Muscle layer of duodenum (tissue), 2 donors: Measurements from ENCODE around the gene FERMT1.

ENCODE experiments used
- H3K27ac ChIP-seq: one replicate; pipeline ENCODE4 v1.7.0; 2013; ENCODE audit warnings: mild to moderate bottlenecking, low read length
- H3K27me3 ChIP-seq: one replicate; pipeline ENCODE4 v1.7.0; 2013; ENCODE audit warnings: low read depth, mild to moderate bottlenecking, control low read depth, low read length
- H3K36me3 ChIP-seq, 2 donors: one replicate each; pipeline ENCODE4 v1.7.0; 2013; ENCODE audit warnings: low read length in 2 of 2, control low read depth in 1 of 2, mild to moderate bottlenecking in 1 of 2; ENCODE audit not compliant: insufficient read depth in 2 of 2, control insufficient read depth in 1 of 2
- H3K4me1 ChIP-seq, 2 donors: one replicate each; pipeline ENCODE4 v1.7.0; 2013; ENCODE audit warnings: low read length in 2 of 2, mild to moderate bottlenecking in 2 of 2, control low read depth in 1 of 2, moderate library complexity in 1 of 2; ENCODE audit not compliant: insufficient read depth in 2 of 2, control insufficient read depth in 1 of 2
- H3K4me3 ChIP-seq, 2 donors: one replicate each; pipeline ENCODE4 v1.7.0; 2013; ENCODE audit warnings: low read length in 2 of 2, low read depth in 1 of 2, mild to moderate bottlenecking in 1 of 2
- H3K9me3 ChIP-seq, 2 donors: one replicate each; pipeline ENCODE4 v1.7.0; 2013; ENCODE audit warnings: low read length in 2 of 2, control low read depth in 1 of 2, mild to moderate bottlenecking in 1 of 2; ENCODE audit not compliant: control insufficient read depth in 1 of 2
- donor health status: healthy.

The FERMT1 gene

GRCh38 chr20:6053064-6053775 is 69.6 kb downstream of the FERMT1 start:
- Histone ChIP-seq H3K4me1 (peaks cover 3 to 13% of the 10 kb centered on the region in 2 donors), H3K4me3 (no peak overlapping the region), H3K27ac (no peak overlapping the region), H3K9me3 (no peaks in the 10 kb centered on the region), H3K36me3 (no peaks in the 10 kb centered on the region), H3K27me3 (peaks cover 16% of the 10 kb centered on the region)

GRCh38 chr20:6051505-6051904 is 71.3 kb downstream of the FERMT1 start:
- peak overlapping the region in 1 of 2 donors; percentile 61 for H3K4me3 ChIP-seq
- no peaks in the 10 kb centered on the region for H3K9me3 ChIP-seq
- no peaks in the 10 kb centered on the region for H3K36me3 ChIP-seq
- peaks cover 16% of the 10 kb centered on the region for H3K27me3 ChIP-seq
- H3K27ac ChIP-seq = no peak overlapping the region
- peaks cover 0 to 13% of the 10 kb centered on the region in 2 donors for H3K4me1 ChIP-seq

- H3K9me3 ChIP-seq = no peaks in the 10 kb centered on the region
- H3K4me3 ChIP-seq = no peak overlapping the region
- H3K27me3 ChIP-seq = peaks cover 16% of the 10 kb centered on the region
- H3K27ac ChIP-seq = no peak overlapping the region
- no peaks in the 10 kb centered on the region for H3K36me3 ChIP-seq
- H3K4me1 ChIP-seq = peaks cover 0 to 13% of the 10 kb centered on the region in 2 donors
Measured at GRCh38 chr20:6048391-6048790, 74.4 kb downstream of the FERMT1 start.

DNA sequence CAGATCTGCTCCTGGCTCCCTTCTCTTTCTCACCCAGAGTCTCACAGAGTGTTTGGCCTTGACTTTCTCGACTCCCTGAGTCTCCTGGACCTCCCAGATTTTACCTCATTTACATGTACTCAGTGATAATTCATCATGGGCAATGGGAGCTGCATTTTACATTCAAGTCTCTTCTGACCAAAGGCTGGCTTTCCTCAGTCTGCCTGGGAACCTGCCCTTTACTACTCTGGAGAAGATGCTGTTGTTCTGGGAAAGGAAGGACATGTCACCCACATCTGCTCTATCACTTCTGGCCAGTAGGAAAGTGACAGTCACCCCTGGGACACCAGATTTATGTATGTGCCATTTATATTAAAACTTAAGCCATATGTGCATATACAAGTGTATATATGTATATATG is 76.4 kb downstream of the FERMT1 start:
- peaks cover 1% of the 10 kb centered on the region for H3K27me3 ChIP-seq
- H3K4me3 ChIP-seq = no peak overlapping the region
- no peaks in the 10 kb centered on the region for H3K9me3 ChIP-seq
- peaks cover 4 to 6% of the 10 kb centered on the region in 2 donors for H3K36me3 ChIP-seq
- peaks cover 0 to under 1% of the 10 kb centered on the region in 2 donors for H3K4me1 ChIP-seq
- H3K27ac ChIP-seq = no peak overlapping the region

DNA sequence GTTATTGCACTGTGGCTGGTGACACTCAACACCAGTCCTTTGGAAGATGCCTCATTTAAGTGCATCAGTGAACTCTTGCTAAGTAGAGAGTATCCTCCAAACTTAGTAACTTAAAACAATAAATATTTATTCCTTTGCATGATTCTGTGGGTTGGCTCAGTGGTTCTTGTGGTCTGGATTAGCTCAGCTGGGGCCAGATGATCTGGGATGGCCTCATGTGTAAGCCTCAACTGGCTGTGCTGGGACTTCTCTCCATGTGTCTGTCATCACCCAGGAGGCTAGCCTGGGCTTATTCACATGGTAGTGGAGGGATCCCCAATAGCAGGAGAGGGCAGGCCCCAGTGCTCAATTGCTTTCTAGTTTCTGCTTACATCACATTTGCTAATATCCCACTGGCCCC is 77.3 kb downstream of the FERMT1 start:
- H3K27ac ChIP-seq = no peak overlapping the region
- H3K9me3 ChIP-seq = no peaks in the 10 kb centered on the region
- no peaks in the 10 kb centered on the region for H3K4me1 ChIP-seq
- no peaks in the 10 kb centered on the region for H3K27me3 ChIP-seq
- no peak overlapping the region for H3K4me3 ChIP-seq
- H3K36me3 ChIP-seq = peaks cover 7 to 15% of the 10 kb centered on the region in 2 donors

DNA sequence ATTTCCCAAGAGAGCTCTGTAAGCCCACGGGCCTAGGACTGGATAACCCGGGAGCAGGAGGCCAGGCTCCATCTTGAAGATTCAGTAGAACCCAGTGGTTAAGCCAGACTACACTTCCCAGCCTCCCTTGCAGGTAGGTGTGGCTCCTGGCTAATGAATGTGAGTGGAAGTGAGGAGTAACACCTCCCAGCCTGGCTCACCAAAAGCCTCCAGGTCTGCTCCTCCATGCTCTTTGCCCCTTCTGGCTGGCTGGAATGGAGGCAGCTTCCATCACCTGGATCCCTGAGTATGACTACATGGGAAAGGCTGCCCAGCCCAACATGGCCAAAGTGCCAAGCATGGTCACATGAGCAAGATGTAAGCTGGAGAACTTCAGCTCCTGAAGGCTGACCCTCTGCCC is 78.7 kb downstream of the FERMT1 start:
- Histone ChIP-seq H3K4me1 (no peaks in the 10 kb centered on the region), H3K27ac (no peak overlapping the region), H3K4me3 (no peak overlapping the region), H3K27me3 (no peaks in the 10 kb centered on the region), H3K36me3 (peaks cover 11 to 24% of the 10 kb centered on the region in 2 donors), H3K9me3 (no peaks in the 10 kb centered on the region)

GRCh38 chr20:6041808-6042265 is 81.0 kb downstream of the FERMT1 start:
- H3K27me3 ChIP-seq = no peaks in the 10 kb centered on the region
- no peaks in the 10 kb centered on the region for H3K9me3 ChIP-seq
- H3K4me3 ChIP-seq = no peak overlapping the region
- H3K4me1 ChIP-seq = no peaks in the 10 kb centered on the region
- peaks cover 22 to 27% of the 10 kb centered on the region in 2 donors for H3K36me3 ChIP-seq
- no peak overlapping the region for H3K27ac ChIP-seq

DNA sequence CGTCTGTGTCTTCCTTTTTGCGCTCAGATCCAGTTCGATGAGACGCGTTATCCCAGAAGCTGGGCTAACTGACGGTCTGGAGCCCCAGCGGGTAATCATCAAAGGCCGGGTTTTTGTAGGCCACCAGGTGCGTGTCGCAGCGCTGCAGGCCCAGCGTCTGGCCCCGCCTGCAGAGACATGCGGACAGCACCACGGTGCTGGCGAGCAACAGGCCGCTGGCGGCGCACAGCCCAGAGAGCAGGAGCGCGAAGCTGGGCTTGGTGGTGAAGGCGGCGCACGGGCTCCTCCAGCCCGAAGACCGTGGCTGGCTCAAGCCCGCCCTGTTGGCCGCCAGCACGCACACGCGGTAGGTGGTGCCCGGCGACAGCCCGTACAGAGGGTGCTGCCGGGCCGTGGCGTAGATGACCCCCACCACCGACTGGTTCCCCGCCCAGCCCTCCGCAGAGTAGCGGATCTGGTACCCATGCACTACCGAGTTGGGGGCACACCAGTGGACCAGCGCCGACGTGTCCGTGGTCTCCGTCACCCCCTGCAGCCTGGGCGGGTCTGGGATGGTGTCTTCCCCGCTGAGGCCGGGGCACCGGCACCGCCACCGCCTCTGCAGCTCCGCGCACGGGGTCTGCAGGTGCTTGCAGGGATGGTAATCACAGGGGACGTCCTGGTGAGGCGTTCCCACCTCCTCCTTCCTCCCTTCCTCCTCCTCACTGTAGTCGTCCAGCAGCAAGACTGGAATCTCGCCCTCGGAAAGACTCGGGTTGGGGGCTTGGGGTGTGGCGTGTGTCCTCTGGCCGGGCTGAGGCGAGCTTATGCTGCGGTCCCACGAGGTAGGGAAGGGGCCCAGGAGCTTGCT is 81.6 kb downstream of the FERMT1 start:
- Histone ChIP-seq H3K27me3 (no peaks in the 10 kb centered on the region), H3K36me3 (peaks cover 26 to 32% of the 10 kb centered on the region in 2 donors)

DNA sequence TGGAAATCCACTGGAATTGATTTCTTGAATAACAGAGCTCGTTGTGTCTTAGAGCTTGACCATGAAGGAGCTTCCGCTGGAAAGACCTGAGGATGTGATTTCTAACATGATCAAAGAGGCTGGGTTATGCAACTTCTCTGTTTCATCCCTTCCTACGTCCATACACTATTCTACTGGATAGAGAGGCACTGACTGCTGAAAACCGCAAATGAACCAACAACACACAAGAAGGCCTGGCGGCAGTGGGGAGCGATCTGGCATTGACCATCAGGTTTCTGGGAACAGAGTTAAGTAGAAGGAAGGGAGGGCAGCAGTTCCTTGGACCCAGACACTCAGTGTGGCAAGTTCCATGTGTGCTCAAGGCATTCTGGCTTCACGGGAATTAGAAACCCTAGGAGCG is 82.3 kb downstream of the FERMT1 start:
- Histone ChIP-seq H3K36me3 (peaks cover 28 to 36% of the 10 kb centered on the region in 2 donors), H3K4me1 (no peaks in the 10 kb centered on the region), H3K9me3 (no peaks in the 10 kb centered on the region), H3K27me3 (no peaks in the 10 kb centered on the region), H3K4me3 (no peak overlapping the region), H3K27ac (no peak overlapping the region)

More for the DNA sequence above, 81.6 kb downstream of the FERMT1 start:
- Histone ChIP-seq H3K27ac (no peak overlapping the region), H3K4me1 (no peaks in the 10 kb centered on the region), H3K4me3 (no peak overlapping the region), H3K9me3 (no peaks in the 10 kb centered on the region)

DNA sequence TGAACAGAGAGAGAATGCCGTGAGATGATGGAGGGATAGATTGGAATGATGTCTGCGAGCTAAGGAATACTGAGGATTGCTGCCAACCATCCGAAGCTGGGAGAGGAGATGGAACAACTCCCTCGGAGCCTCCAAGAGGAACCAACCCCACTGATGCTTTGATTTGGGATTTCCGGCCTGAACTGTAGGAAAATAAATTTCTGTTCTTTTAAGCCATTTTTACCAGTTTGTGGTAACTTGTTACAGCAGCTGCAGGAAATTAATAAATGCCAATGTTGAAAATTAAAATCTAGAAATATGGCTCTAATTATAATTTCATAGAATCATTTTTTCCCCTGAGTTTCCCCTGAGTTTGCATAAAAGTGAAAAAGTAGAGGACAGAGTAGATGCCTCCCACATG is 83.1 kb downstream of the FERMT1 start:
- Histone ChIP-seq H3K27ac (no peak overlapping the region), H3K27me3 (no peaks in the 10 kb centered on the region), H3K36me3 (peaks cover 29 to 37% of the 10 kb centered on the region in 2 donors)

GRCh38 chr20:6038256-6038655 is 84.6 kb downstream of the FERMT1 start:
- no peaks in the 10 kb centered on the region for H3K27me3 ChIP-seq
- H3K36me3 ChIP-seq = peaks cover 36 to 39% of the 10 kb centered on the region in 2 donors
- H3K4me1 ChIP-seq = peaks cover 0 to 5% of the 10 kb centered on the region in 2 donors
- H3K27ac ChIP-seq = no peak overlapping the region
- no peaks in the 10 kb centered on the region for H3K9me3 ChIP-seq
- H3K4me3 ChIP-seq = no peak overlapping the region

More for the DNA sequence above, 83.1 kb downstream of the FERMT1 start:
- no peak overlapping the region for H3K4me3 ChIP-seq
- H3K9me3 ChIP-seq = no peaks in the 10 kb centered on the region
- H3K4me1 ChIP-seq = no peaks in the 10 kb centered on the region
